Endothelial cell of umbilical vein (primary cell): ENCODE results near the gene CD5L. TPM values are rescaled to one million over a fixed set of nuclear protein-coding genes. Genes with fewer than 3 reads are reported as not detected.

ENCODE experiments used
- BruUV-seq: library from RNA; stranded (reverse); fragments of 400-500 nt; replicated peaks from 2 replicates; lab custom pipeline; 2021; lab: Mats Ljungman, UMichigan
- CTCF ChIA-PET: fragments of 300-600, 350-600 bp; sonication (Branson Sonifier 250); formaldehyde crosslinking; loops from one replicate; lab custom pipeline; 2021; ENCODE audit warnings: antibody characterized with exemption, inconsistent platforms; lab: Charles Lee
- POLR2A ChIA-PET: fragments of 300-600, 350-600 bp; sonication (Branson Sonifier 250); formaldehyde crosslinking; loops from one replicate; lab custom pipeline; 2021; ENCODE audit warnings: antibody characterized with exemption, inconsistent platforms; lab: Charles Lee
- DNase-seq: peaks from one replicate; pipeline ENCODE4 v3.0.0-alpha.2; 2011; ENCODE audit warnings: low read depth, low spot score
- FAIRE-seq: peaks from 2 replicates; lab custom pipeline; 2011; peaks lifted over from hg19 to GRCh38; lab: Jason Lieb, UNC
- H2AFZ ChIP-seq: 2 replicates; pipeline ENCODE4 v1.6.0; 2012; ENCODE audit warnings: low read depth, low read length, control low read depth, inconsistent platforms
- H3K27ac ChIP-seq: 2 replicates; pipeline ENCODE4 v1.5.1; 2011; ENCODE audit warnings: low read depth, mild to moderate bottlenecking, control low read depth, low read length, moderate library complexity; ENCODE audit not compliant: insufficient read depth
- H3K27me3 ChIP-seq, 2 experiments: 2 replicates each; pipeline versions ENCODE4 v1.6.0 to v1.6.1; 2011; ENCODE audit warnings: low read length in 2 of 2, mixed read lengths in 1 of 2; ENCODE audit not compliant: control insufficient read depth in 2 of 2, insufficient read depth in 2 of 2
- H3K36me3 ChIP-seq, 2 experiments: 2 replicates in 1 of 2; 3 replicates in 1 of 2; pipeline ENCODE4 v1.5.1; 2011; ENCODE audit warnings: low read length in 2 of 2, mild to moderate bottlenecking in 1 of 2, moderate library complexity in 1 of 2; ENCODE audit not compliant: control insufficient read depth in 2 of 2, insufficient read depth in 2 of 2; ENCODE audit errors: extremely low read depth in 1 of 2
- H3K4me1 ChIP-seq: 3 replicates; pipeline ENCODE4 v1.5.1; 2011; ENCODE audit warnings: mild to moderate bottlenecking, low read length; ENCODE audit not compliant: control insufficient read depth, insufficient read depth; ENCODE audit errors: extremely low read depth
- H3K4me2 ChIP-seq: 2 replicates; pipeline ENCODE4 v1.6.1; 2011; ENCODE audit warnings: low read length, control low read depth, mixed read lengths; ENCODE audit not compliant: insufficient read depth
- H3K4me3 ChIP-seq, 3 experiments: fragments of 200-600 bp in 1 of 3; sonication (generic), shearing (Covaris generic) in 1 of 3; replicated peaks in 1 of 3; 2 replicates each; pipeline ENCODE4 v1.5.1; 2011 to 2016; ENCODE audit warnings: control low read depth in 3 of 3, low read length in 3 of 3, mild to moderate bottlenecking in 2 of 3, inconsistent platforms in 1 of 3, low read depth in 1 of 3, moderate library complexity in 1 of 3; ENCODE audit not compliant: insufficient read depth in 1 of 3
- H3K79me2 ChIP-seq: 2 replicates; pipeline ENCODE4 v1.6.0; 2012; ENCODE audit warnings: low read length, inconsistent platforms; ENCODE audit not compliant: control insufficient read depth, insufficient read depth
- H3K9ac ChIP-seq: replicated peaks from 2 replicates; pipeline ENCODE3; 2011; ENCODE audit warnings: low read length, control low read depth; ENCODE audit not compliant: insufficient read depth; ENCODE audit errors: extremely low read depth
- H3K9me1 ChIP-seq: replicated peaks from 3 replicates; pipeline ENCODE4 v1.6.0; 2011; ENCODE audit warnings: mild to moderate bottlenecking, low read length; ENCODE audit not compliant: control insufficient read depth, insufficient read depth; ENCODE audit errors: extremely low read depth
- H3K9me3 ChIP-seq: replicated peaks from 2 replicates; pipeline ENCODE4 v1.5.1; 2012; ENCODE audit warnings: low read length, inconsistent platforms; ENCODE audit not compliant: control insufficient read depth, insufficient read depth
- H4K20me1 ChIP-seq: replicated peaks from 2 replicates; pipeline ENCODE3; 2011; ENCODE audit warnings: mild to moderate bottlenecking, low read length; ENCODE audit not compliant: control insufficient read depth, insufficient read depth; ENCODE audit errors: extremely low read depth
- CTCF ChIP-seq, 2 donors: IDR thresholded peaks; 1 replicate in 1 of 2; 2 replicates in 1 of 2; pipeline ENCODE4 v1.5.1; 2011; ENCODE audit warnings: low read length in 2 of 2, mild to moderate bottlenecking in 2 of 2, moderate library complexity in 2 of 2, control low read depth in 1 of 2, inconsistent platforms in 1 of 2, low read depth in 1 of 2; ENCODE audit not compliant: insufficient read depth in 1 of 2; ENCODE audit errors: extremely low read depth in 1 of 2
- EZH2 ChIP-seq: IDR thresholded peaks from 2 replicates; pipeline ENCODE4 v1.6.1; 2012; ENCODE audit warnings: borderline replicate concordance, low read depth, mild to moderate bottlenecking, moderate library complexity, low read length, inconsistent platforms; ENCODE audit not compliant: severe bottlenecking
- FOS ChIP-seq: IDR thresholded peaks from 2 replicates; pipeline ENCODE4 v1.6.1; 2011; ENCODE audit warnings: mild to moderate bottlenecking, low read length, moderate library complexity, borderline replicate concordance; ENCODE audit not compliant: insufficient read depth
- GATA2 ChIP-seq: IDR thresholded peaks from 2 replicates; pipeline ENCODE4 v1.7.0; 2011; ENCODE audit warnings: low read depth, mild to moderate bottlenecking, moderate library complexity, mixed read lengths, low read length; ENCODE audit not compliant: insufficient read length, insufficient read depth
- JUN ChIP-seq: IDR thresholded peaks from 2 replicates; pipeline ENCODE4 v1.6.1; 2011; ENCODE audit warnings: borderline replicate concordance, low read depth; ENCODE audit not compliant: insufficient read length, insufficient read depth
- MAX ChIP-seq: IDR thresholded peaks from 2 replicates; pipeline ENCODE4 v1.6.1; 2011; ENCODE audit not compliant: insufficient read depth, insufficient read length
- MYC ChIP-seq: IDR thresholded peaks from one replicate; pipeline ENCODE4 v1.6.1; 2011; ENCODE audit warnings: mild to moderate bottlenecking, low read depth, low read length
- POLR2A ChIP-seq: IDR thresholded peaks from 2 replicates; pipeline ENCODE4 v1.6.1; 2012; ENCODE audit warnings: low read depth, mild to moderate bottlenecking, control low read depth, low read length
- POLR2AphosphoS5 ChIP-seq: IDR thresholded peaks from 2 replicates; pipeline ENCODE4 v1.6.1; 2012; ENCODE audit warnings: low read depth, mild to moderate bottlenecking, control low read depth, low read length, moderate library complexity; ENCODE audit not compliant: insufficient read depth
- dilution Hi-C: fragments of 300-500 bp; cut with MboI; formaldehyde crosslinking; loops from one replicate; pipeline ENCODE4 v1.15.0; 2019; ENCODE audit warnings: low sequenced_read_pairs; ENCODE audit not compliant: extremely low pct_ligation_motif_present
- intact Hi-C: fragments of 100-400 bp; cut with micrococcal nuclease; formaldehyde crosslinking; loops from one replicate; pipeline ENCODE4 v1.10.0; 2022
- polyA plus RNA-seq, 4 experiments: library from polyadenylated mRNA; depleted of rRNA in 3 of 4; stranded (reverse) in 3 of 4; unstranded in 1 of 4; fragments of >200 nt; gene quantifications; 2 replicates each; pipeline versions ENCODE4 v1.2.1 to v1.2.3, GENCODE V29; 2011 to 2012; ENCODE audit warnings: missing spikeins in 1 of 4
- small RNA-seq: library from RNA; depleted of rRNA; stranded (forward); fragments of <200 nt; gene quantifications from one replicate; pipeline ENCODE3, GENCODE V24; 2012; ENCODE audit warnings: low replicate concordance, low read depth; ENCODE audit not compliant: insufficient read depth, insufficient read length
- total RNA-seq: library from RNA; stranded (reverse); gene quantifications from 2 replicates; pipeline ENCODE4 v1.2.3, GENCODE V29; 2021

The CD5L gene
- total and polyA plus RNA-seq, 2 donors (not counting 3 experiments of a cell fraction or from before 2014, with no cell fraction given): not detected

- Histone ChIP-seq H3K4me3 (no peak overlapping the region), H4K20me1 (no peaks in the 10 kb centered on the region), H3K27me3 (no peaks in the 10 kb centered on the region), H3K79me2 (no peaks in the 10 kb centered on the region), H3K36me3 (no peaks in the 10 kb centered on the region), H3K9me1 (no peaks in the 10 kb centered on the region), H3K4me1 (no peaks in the 10 kb centered on the region), H3K9ac (no peak overlapping the region), H3K4me2 (no peak overlapping the region), H3K27ac (no peak overlapping the region), H2AFZ (no peak overlapping the region), H3K9me3 (no peaks in the 10 kb centered on the region)
- no TSS peak for BruUV-seq
- ChIA-PET CTCF (no interaction called here), POLR2A (no interaction called here)
- dilution Hi-C loops: no loop called here
- intact Hi-C loops: no loop called here
- FAIRE-seq: no peak
- TF ChIP-seq GATA2 (no peak), POLR2AphosphoS5 (no peak), MYC (no peak), FOS (no peak), MAX (no peak), POLR2A (no peak), JUN (no peak), EZH2 (no peak), CTCF (IDR thresholded peaks at IDR 0.05; ENCODE audit: extremely low read depth in 1 of 2, insufficient read depth in 1 of 2, low read depth in 1 of 2, low read length in 2 of 2) (no peak)
- no peak for DNase-seq
Measured at GRCh38 chr1:157781048-157781447, 60.6 kb downstream of the CD5L start.

Small RNA genes lying within 50 kb of the gene (small RNA-seq; reads per million reads assigned to genes)
- gene MRPS21P2: not detected

Other genes starting within 250 kb of the CD5L start
- not detected in 2 replicates for gene FCRL4, start 243.7 kb downstream of the CD5L start, total RNA-seq
- gene FCRL4, start 243.7 kb downstream of the CD5L start, polyA plus RNA-seq: not detected in 2 replicates
- not detected in 2 replicates for gene FCRL3, start 141.0 kb downstream of the CD5L start, total RNA-seq
- not detected in 2 replicates for gene FCRL3, start 141.0 kb downstream of the CD5L start, polyA plus RNA-seq
- gene FCRL2, start 64.7 kb downstream of the CD5L start, total RNA-seq: not detected in 2 replicates
- gene FCRL2, start 64.7 kb downstream of the CD5L start, polyA plus RNA-seq: not detected in 2 replicates
- not detected in 2 replicates for gene FCRL1, start 21.7 kb downstream of the CD5L start, total RNA-seq
- gene FCRL1, start 21.7 kb downstream of the CD5L start, polyA plus RNA-seq: not detected in 2 replicates
- 53.6 and 57.6 TPM in 2 replicates for gene KIRREL1, start 151.8 kb upstream of the CD5L start, total RNA-seq
- 30.7 and 35.6 TPM in 2 replicates for gene KIRREL1, start 151.8 kb upstream of the CD5L start, polyA plus RNA-seq